Heart right ventricle (tissue), 16 donors: ENCODE results near the gene YKT6. TPM values are rescaled to one million over a fixed set of nuclear protein-coding genes. Genes with fewer than 3 reads are reported as not detected.
A peak's percentile ranks its signal among the peaks of the same experiment; 100 is the strongest.
"Not testable (repeated sequence)": the region's sequence is repeated elsewhere in the genome, so short reads cannot be mapped to it uniquely, and the experiment has no call there.

Experiments
- ATAC-seq, 8 donors: fragments of 200-7000 bp; cut with Tn5 transposase; one replicate each; pipeline ENCODE4 v1.9.1; 2020; ENCODE audit warnings: mild to moderate bottlenecking in 8 of 8, moderate library complexity in 8 of 8, moderate number of reproducible peaks in 1 of 8
- DNase-seq, 2 donors: peaks; one replicate each; pipeline ENCODE4 v3.0.0-alpha.2; 2020
- H3K27ac ChIP-seq, 10 donors: fragments of 200-600 bp; sonication (generic) in 2 of 10; one replicate each; pipeline versions ENCODE4 v1.5.0 to v1.8.0; 2020 to 2022; ENCODE audit warnings: mild to moderate bottlenecking in 3 of 10
- H3K27me3 ChIP-seq, 7 donors: fragments of 200-600 bp; one replicate each; pipeline ENCODE4 v1.8.0; 2021 to 2022; ENCODE audit warnings: mild to moderate bottlenecking in 2 of 7
- H3K36me3 ChIP-seq, 9 donors: fragments of 200-600 bp; sonication (generic) in 1 of 9; one replicate each; pipeline versions ENCODE4 v1.5.0 to v1.8.0; 2020 to 2022; ENCODE audit warnings: mild to moderate bottlenecking in 2 of 9
- H3K4me1 ChIP-seq, 9 donors: fragments of 200-600 bp; sonication (generic) in 1 of 9; one replicate each; pipeline versions ENCODE4 v1.5.0 to v1.8.0; 2020 to 2022; ENCODE audit warnings: mild to moderate bottlenecking in 4 of 9
- H3K4me3 ChIP-seq, 10 donors: fragments of 200-600 bp; sonication (generic) in 2 of 10; one replicate each; pipeline versions ENCODE4 v1.5.0 to v1.8.0; 2020 to 2022; ENCODE audit warnings: mild to moderate bottlenecking in 7 of 10, moderate library complexity in 2 of 10
- H3K9me3 ChIP-seq, 11 donors: fragments of 200-600 bp in 10 of 11; sonication (generic) in 2 of 11; one replicate each; pipeline versions ENCODE4 v1.5.0 to v1.8.0; 2013 to 2022; ENCODE audit warnings: mild to moderate bottlenecking in 2 of 11, control low read depth in 1 of 11, moderate library complexity in 1 of 11
- whole genome bisulfite sequencing, 2 donors: extraction: QIAGEN DNeasy Blood & Tissue Kit; methylation state at CpG; one replicate each; pipeline ENCODE4 v1.1.7; 2013; ENCODE audit warnings: inconsistent platforms in 1 of 2; 5-methylcytosine and 5-hydroxymethylcytosine counted together
- intact Hi-C, 10 donors: fragments of 100-400 bp; cut with DNase I; formaldehyde crosslinking; loops; one replicate each; pipeline versions ENCODE4 v1.11.1 to v1.14.2; 2022
- polyA plus RNA-seq, 2 donors: library from polyadenylated mRNA; stranded (reverse); fragments of 200-250 nt; gene quantifications; one replicate each; pipeline ENCODE4 v1.2.3, GENCODE V29; 2013
- total RNA-seq, 10 donors: library from RNA; stranded (reverse); fragmentation: NEBNext Ultra II Directional in 3 of 10; extraction: Animal tissue kit (Norgen Biotek cat#: 25700) in 3 of 10; gene quantifications; one replicate each; pipeline versions ENCODE4 v1.2.1 to v1.2.4, GENCODE V29; 2021 to 2023
- TF ChIP-seq, protein P1 (sequence below), 9 donors: fragments of 200-600 bp; sonication (generic) in 2 of 9; IDR thresholded peaks; one replicate each; pipeline versions ENCODE4 v1.5.0 to v1.8.0; 2021 to 2022; ENCODE audit warnings: antibody characterized with exemption in 9 of 9, mild to moderate bottlenecking in 5 of 9, moderate library complexity in 1 of 9
- donor health status: Arrhythmogenic right ventricular cardiomyopathy.
- donor health status: ischemic (EF 13 %, LVEDD 7.1; RV severe dilation, severe dysfunction).
- donor health status: healthy with polysubstance abuse.
- donor health status: DM: no; HTN: yes; CAD: no.
- donor health status: DM: no; HTN: no; CAD: no.
- donor health status: ischemic (EF 25% LVEDD 6.9; RV normal size, moderate dysfunction).
- donor health status: ischemic (EF 25% LVEDD 5.7; RV mildly dilated, moderate dysfunction).
- donor health status: healthy.
- donor health status: DM: yes; HTN: yes; CAD: no.
- donor health status: Ischemic cardiomyopathy.
- donor health status: ischemic (EF 35%, LVEDD 5.7; RV mildly dilated, moderate dysfunction).
- donor health status: nonischemic (EF 11% LVEDD 7.7; RV severe dilation, severe dysfunction).
- donor health status: DM: yes; HTN: yes; CAD: no.
- donor health status: PGD.
- donor health status: ischemic (EF 29% LVEDD 5.4; RV normal size, mild dysfunction).
- donor health status: nonischemic (EF 23%, LVEDD 6.1; RV moderate dilation, normal function).

Gene YKT6
- total and polyA plus RNA-seq, 12 donors, result 27.7 to 79.6 (median 47.7) TPM

GRCh38 chr7:44173911-44174693 is 26.7 kb upstream of the YKT6 start:
- peaks cover 0 to 9% (median 0%) of the 10 kb centered on the region in 11 donors for H3K9me3 ChIP-seq
- H3K27me3 ChIP-seq, result peaks cover 0 to 4% (median 0%) of the 10 kb centered on the region in 7 donors
- no peaks in the 10 kb centered on the region for H3K36me3 ChIP-seq
- ATAC-seq (no peak), DNase-seq (no peak)
- H3K4me1 ChIP-seq, result peaks cover 0 to 9% (median 0%) of the 10 kb centered on the region in 9 donors
- H3K4me3 ChIP-seq, result no peak overlapping the region
- no peak overlapping the region for H3K27ac ChIP-seq
- 64 to 80% methylated on average over 3 of the region's 3 CpGs for WGBS, 2 donors
- TF ChIP-seq, protein P1, sequence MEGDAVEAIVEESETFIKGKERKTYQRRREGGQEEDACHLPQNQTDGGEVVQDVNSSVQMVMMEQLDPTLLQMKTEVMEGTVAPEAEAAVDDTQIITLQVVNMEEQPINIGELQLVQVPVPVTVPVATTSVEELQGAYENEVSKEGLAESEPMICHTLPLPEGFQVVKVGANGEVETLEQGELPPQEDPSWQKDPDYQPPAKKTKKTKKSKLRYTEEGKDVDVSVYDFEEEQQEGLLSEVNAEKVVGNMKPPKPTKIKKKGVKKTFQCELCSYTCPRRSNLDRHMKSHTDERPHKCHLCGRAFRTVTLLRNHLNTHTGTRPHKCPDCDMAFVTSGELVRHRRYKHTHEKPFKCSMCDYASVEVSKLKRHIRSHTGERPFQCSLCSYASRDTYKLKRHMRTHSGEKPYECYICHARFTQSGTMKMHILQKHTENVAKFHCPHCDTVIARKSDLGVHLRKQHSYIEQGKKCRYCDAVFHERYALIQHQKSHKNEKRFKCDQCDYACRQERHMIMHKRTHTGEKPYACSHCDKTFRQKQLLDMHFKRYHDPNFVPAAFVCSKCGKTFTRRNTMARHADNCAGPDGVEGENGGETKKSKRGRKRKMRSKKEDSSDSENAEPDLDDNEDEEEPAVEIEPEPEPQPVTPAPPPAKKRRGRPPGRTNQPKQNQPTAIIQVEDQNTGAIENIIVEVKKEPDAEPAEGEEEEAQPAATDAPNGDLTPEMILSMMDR (IDR thresholded peaks at IDR 0.05), result no peak
- intact Hi-C loops, result no loop called here

DNA sequence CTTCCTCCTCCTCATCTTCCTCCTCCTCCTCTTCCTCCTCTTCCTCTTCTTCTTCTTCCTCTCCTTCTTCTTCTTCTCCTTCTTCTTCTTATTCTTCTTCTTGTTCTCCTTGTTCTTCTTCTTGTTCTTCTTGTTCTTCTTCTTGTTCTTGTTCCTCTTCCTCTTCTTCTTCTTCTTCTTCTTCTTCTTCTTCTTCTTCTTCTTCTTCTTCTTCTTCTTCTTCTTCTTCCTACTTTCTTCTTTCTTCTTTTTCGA is 26.2 kb upstream of the YKT6 start:
- intact Hi-C loops, ATAC-seq: not testable (repeated sequence)
- 71 to 86% methylated on average over 1 of the region's 1 CpG for WGBS, 2 donors

GRCh38 chr7:44175730-44176129 is 25.0 kb upstream of the YKT6 start:
- WGBS, 2 donors, result 84 to 90% methylated on average over 3 of the region's 3 CpGs
- intact Hi-C loops, result no loop called here
- H3K4me3 ChIP-seq, result no peak overlapping the region
- ATAC-seq, result no peak
- peaks cover 0 to 9% (median 0%) of the 10 kb centered on the region in 9 donors for H3K4me1 ChIP-seq
- TF ChIP-seq, protein P1 (IDR thresholded peaks at IDR 0.05), result no peak
- DNase-seq, result no peak
- H3K9me3 ChIP-seq, result peaks cover 0 to 9% (median 0%) of the 10 kb centered on the region in 11 donors
- no peaks in the 10 kb centered on the region for H3K36me3 ChIP-seq
- H3K27ac ChIP-seq, result no peak overlapping the region
- peaks cover 0 to 4% (median 0%) of the 10 kb centered on the region in 7 donors for H3K27me3 ChIP-seq

More for the DNA sequence above, 26.2 kb upstream of the YKT6 start:
- not testable (repeated sequence) for DNase-seq, H3K4me1 ChIP-seq, H3K27ac ChIP-seq, H3K9me3 ChIP-seq, H3K36me3 ChIP-seq, H3K4me3 ChIP-seq, H3K27me3 ChIP-seq

- WGBS, 2 donors, result 75 to 82% methylated on average over 7 of the region's 7 CpGs
- no peak for DNase-seq
- Histone ChIP-seq H3K4me1 (peaks cover 0 to 9% (median 0%) of the 10 kb centered on the region in 9 donors), H3K4me3 (no peak overlapping the region), H3K9me3 (peaks cover 0 to 3% (median 0%) of the 10 kb centered on the region in 11 donors), H3K27ac (no peak overlapping the region), H3K36me3 (no peaks in the 10 kb centered on the region), H3K27me3 (peaks cover 0 to 7% (median 0%) of the 10 kb centered on the region in 7 donors)
- ATAC-seq, result no peak
- TF ChIP-seq, protein P1 (IDR thresholded peaks at IDR 0.05), result no peak
- intact Hi-C loops, result no loop called here
Measured at GRCh38 chr7:44176486-44176885, 24.3 kb upstream of the YKT6 start.

- peaks cover 0 to 7% (median 0%) of the 10 kb centered on the region in 7 donors for H3K27me3 ChIP-seq
- TF ChIP-seq, protein P1 (IDR thresholded peaks at IDR 0.05), result no peak
- peaks cover 0 to 7% (median 2%) of the 10 kb centered on the region in 11 donors for H3K9me3 ChIP-seq
- intact Hi-C loops, result no loop called here
- WGBS, 2 donors, result 45 to 58% methylated on average over 4 of the region's 4 CpGs
- no peak overlapping the region for H3K4me3 ChIP-seq
- DNase-seq, result no peak
- ATAC-seq, result peak in 6 of 8 donors; percentile 34 to 87 (median 66)
- H3K27ac ChIP-seq, result no peak overlapping the region
- peaks cover 0 to 9% (median 0%) of the 10 kb centered on the region in 9 donors for H3K4me1 ChIP-seq
- no peaks in the 10 kb centered on the region for H3K36me3 ChIP-seq
Measured at GRCh38 chr7:44177570-44178131, 23.1 kb upstream of the YKT6 start.
